ENCODE results near the gene TMEM72.

Gene TMEM72

DNA sequence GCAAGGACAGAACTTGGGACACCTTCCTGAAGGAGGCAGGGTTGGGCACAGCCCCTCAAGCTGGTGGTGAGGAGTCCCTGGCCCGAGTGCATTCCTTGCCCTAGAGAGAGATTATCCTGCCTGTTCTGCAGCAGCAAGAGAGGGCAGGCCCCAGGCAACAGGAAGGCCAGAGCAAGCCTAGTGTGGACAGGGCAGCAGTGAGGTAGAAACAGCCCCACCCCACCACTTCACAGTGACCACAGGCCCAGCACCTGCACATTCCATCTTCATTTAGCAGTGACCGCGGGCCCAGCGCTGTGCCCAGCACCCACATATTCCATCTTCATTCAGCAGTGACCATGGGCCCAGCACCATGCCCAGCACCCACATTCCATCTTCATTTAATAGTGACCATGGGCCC, 16.4 kb upstream of the TMEM72 start:
- Histone ChIP-seq H3K9ac (ENCODE audit: low read length) (no peak overlapping the region), H2AFZ (ENCODE audit: insufficient read depth, low read length, poor library complexity) (no peak overlapping the region), H2BK120ac (ENCODE audit: insufficient read depth, low read length, poor library complexity) (no peak overlapping the region), H3K27ac (ENCODE audit: low read depth, low read length) (no peak overlapping the region), H3K27me3 (ENCODE audit: insufficient read depth, low read length) (no peaks in the 10 kb centered on the region), H2AK5ac (ENCODE audit: low read length) (no peak overlapping the region), H3K4me3 (ENCODE audit: low read depth, low read length) (no peak overlapping the region), H3K4me2 (ENCODE audit: low read length) (no peak overlapping the region), H3K23ac (ENCODE audit: low read length) (no peak overlapping the region), H4K91ac (ENCODE audit: low read depth, low read length) (no peak overlapping the region), H2BK5ac (ENCODE audit: low read depth, low read length, poor library complexity) (no peak overlapping the region), H4K12ac (ENCODE audit: low read depth, low read length) (no peak overlapping the region), H3K4me1 (ENCODE audit: control insufficient read depth in 1 of 2, insufficient read depth in 2 of 2, low read length in 2 of 2) (peaks cover 5 to 12% of the 10 kb centered on the region in 2 experiments), H3K79me2 (ENCODE audit: control insufficient read depth, insufficient read depth, low read length, poor library complexity) (no peaks in the 10 kb centered on the region), H3K18ac (ENCODE audit: low read length) (no peak overlapping the region), H3K9me3 (ENCODE audit: insufficient read depth, low read depth, low read length) (peaks cover 2% of the 10 kb centered on the region), H4K8ac (ENCODE audit: low read depth, low read length) (no peak overlapping the region), H3K14ac (ENCODE audit: low read length) (no peak overlapping the region), H3K4ac (ENCODE audit: low read depth, low read length) (no peak overlapping the region), H3K36me3 (ENCODE audit: control insufficient read depth in 1 of 2, insufficient read depth in 2 of 2, low read length in 2 of 2) (no peaks in the 10 kb centered on the region), H3K79me1 (ENCODE audit: low read length) (peaks cover 6% of the 10 kb centered on the region), H2BK12ac (ENCODE audit: low read length) (no peak overlapping the region)
- DNase-seq: no peak
- WGBS (ENCODE audit: extremely low coverage, insufficient coverage, insufficient read length): no CpG with 5 or more reads among the region's 4 CpGs

DNA sequence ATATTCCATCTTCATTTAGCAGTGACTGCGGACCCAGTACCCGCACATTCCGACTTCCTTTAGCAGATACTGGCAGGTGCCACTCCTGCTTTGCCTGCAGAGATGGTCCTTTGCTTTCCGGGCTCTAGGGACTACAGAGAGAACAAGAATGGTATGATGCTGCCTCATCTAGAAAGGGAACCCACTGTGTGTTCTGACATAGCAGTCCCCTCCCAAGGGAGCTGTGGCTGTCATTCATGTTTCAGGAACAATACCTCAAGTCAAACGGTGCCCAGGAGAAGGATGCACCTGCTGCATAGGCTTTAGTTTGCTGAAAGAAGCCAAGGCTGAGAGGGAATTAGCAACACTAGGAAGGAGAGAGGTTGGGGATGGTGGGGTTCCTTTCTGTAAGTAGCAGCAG, 15.9 kb upstream of the TMEM72 start:
- DNase-seq: no peak
- H2AK5ac ChIP-seq (ENCODE audit: low read length): no peak overlapping the region
- H3K4me2 ChIP-seq (ENCODE audit: low read length): no peak overlapping the region
- no peaks in the 10 kb centered on the region for H3K79me2 ChIP-seq (ENCODE audit: control insufficient read depth, insufficient read depth, low read length, poor library complexity)
- H3K4ac ChIP-seq (ENCODE audit: low read depth, low read length): no peak overlapping the region
- H4K8ac ChIP-seq (ENCODE audit: low read depth, low read length): no peak overlapping the region
- no peak overlapping the region for H3K27ac ChIP-seq (ENCODE audit: low read depth, low read length)
- no CpG with 5 or more reads among the region's 5 CpGs for WGBS (ENCODE audit: extremely low coverage, insufficient coverage, insufficient read length)
- no peak overlapping the region for H4K12ac ChIP-seq (ENCODE audit: low read depth, low read length)
- no peaks in the 10 kb centered on the region for H3K36me3 ChIP-seq (ENCODE audit: control insufficient read depth in 1 of 2, insufficient read depth in 2 of 2, low read length in 2 of 2)
- no peak overlapping the region for H3K9ac ChIP-seq (ENCODE audit: low read length)
- H3K14ac ChIP-seq (ENCODE audit: low read length): no peak overlapping the region
- peaks cover 11 to 17% of the 10 kb centered on the region in 2 experiments for H3K4me1 ChIP-seq (ENCODE audit: control insufficient read depth in 1 of 2, insufficient read depth in 2 of 2, low read length in 2 of 2)
- H3K79me1 ChIP-seq (ENCODE audit: low read length): peaks cover 6% of the 10 kb centered on the region
- H3K23ac ChIP-seq (ENCODE audit: low read length): no peak overlapping the region
- no peak overlapping the region for H2BK5ac ChIP-seq (ENCODE audit: low read depth, low read length, poor library complexity)
- H3K18ac ChIP-seq (ENCODE audit: low read length): no peak overlapping the region
- no peak overlapping the region for H4K91ac ChIP-seq (ENCODE audit: low read depth, low read length)
- no peak overlapping the region for H2BK12ac ChIP-seq (ENCODE audit: low read length)
- no peak overlapping the region for H3K4me3 ChIP-seq (ENCODE audit: low read depth, low read length)
- no peak overlapping the region for H2BK120ac ChIP-seq (ENCODE audit: insufficient read depth, low read length, poor library complexity)
- H3K9me3 ChIP-seq (ENCODE audit: insufficient read depth, low read depth, low read length): peaks cover 2% of the 10 kb centered on the region
- H3K27me3 ChIP-seq (ENCODE audit: insufficient read depth, low read length): no peaks in the 10 kb centered on the region
- H2AFZ ChIP-seq (ENCODE audit: insufficient read depth, low read length, poor library complexity): no peak overlapping the region

DNA sequence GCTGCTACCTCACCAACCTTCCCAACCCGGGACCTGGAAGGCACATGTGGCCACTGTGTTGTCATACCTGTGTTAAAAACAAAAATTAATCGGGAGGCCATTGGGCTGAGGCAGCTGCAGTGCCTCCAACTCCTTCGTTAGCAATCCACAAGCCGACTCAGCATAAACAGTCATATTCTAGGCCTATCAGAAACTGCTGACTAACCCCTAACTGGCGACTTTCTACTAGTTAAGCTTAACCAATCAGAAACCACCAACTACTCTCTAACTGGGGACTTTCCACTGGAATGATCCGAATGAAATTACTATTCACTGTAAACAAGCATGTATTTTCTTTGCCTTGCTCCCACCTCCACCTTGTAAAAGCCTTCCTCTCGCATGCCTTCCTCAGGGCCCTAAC, 14.1 kb upstream of the TMEM72 start:
- no peak overlapping the region for H3K9ac ChIP-seq (ENCODE audit: low read length)
- no peak overlapping the region for H3K23ac ChIP-seq (ENCODE audit: low read length)
- no peak overlapping the region for H2BK120ac ChIP-seq (ENCODE audit: insufficient read depth, low read length, poor library complexity)
- H3K4me1 ChIP-seq (ENCODE audit: control insufficient read depth in 1 of 2, insufficient read depth in 2 of 2, low read length in 2 of 2): peaks cover 11 to 17% of the 10 kb centered on the region in 2 experiments
- H2BK5ac ChIP-seq (ENCODE audit: low read depth, low read length, poor library complexity): no peak overlapping the region
- no peak overlapping the region for H2AK5ac ChIP-seq (ENCODE audit: low read length)
- H3K4me2 ChIP-seq (ENCODE audit: low read length): no peak overlapping the region
- no peak overlapping the region for H3K4me3 ChIP-seq (ENCODE audit: low read depth, low read length)
- H3K36me3 ChIP-seq (ENCODE audit: control insufficient read depth in 1 of 2, insufficient read depth in 2 of 2, low read length in 2 of 2): no peaks in the 10 kb centered on the region
- no peaks in the 10 kb centered on the region for H3K27me3 ChIP-seq (ENCODE audit: insufficient read depth, low read length)
- H3K4ac ChIP-seq (ENCODE audit: low read depth, low read length): no peak overlapping the region
- no peak overlapping the region for H2BK12ac ChIP-seq (ENCODE audit: low read length)
- H3K79me1 ChIP-seq (ENCODE audit: low read length): peaks cover 8% of the 10 kb centered on the region
- H3K18ac ChIP-seq (ENCODE audit: low read length): no peak overlapping the region
- no peak overlapping the region for H4K91ac ChIP-seq (ENCODE audit: low read depth, low read length)
- no peak for DNase-seq
- H3K14ac ChIP-seq (ENCODE audit: low read length): no peak overlapping the region
- no peak overlapping the region for H2AFZ ChIP-seq (ENCODE audit: insufficient read depth, low read length, poor library complexity)
- no peaks in the 10 kb centered on the region for H3K79me2 ChIP-seq (ENCODE audit: control insufficient read depth, insufficient read depth, low read length, poor library complexity)
- H3K27ac ChIP-seq (ENCODE audit: low read depth, low read length): no peak overlapping the region
- H4K12ac ChIP-seq (ENCODE audit: low read depth, low read length): no peak overlapping the region
- H3K9me3 ChIP-seq (ENCODE audit: insufficient read depth, low read depth, low read length): peaks cover 2% of the 10 kb centered on the region
- no peak overlapping the region for H4K8ac ChIP-seq (ENCODE audit: low read depth, low read length)
- no CpG with 5 or more reads among the region's 7 CpGs for WGBS (ENCODE audit: extremely low coverage, insufficient coverage, insufficient read length)

DNA sequence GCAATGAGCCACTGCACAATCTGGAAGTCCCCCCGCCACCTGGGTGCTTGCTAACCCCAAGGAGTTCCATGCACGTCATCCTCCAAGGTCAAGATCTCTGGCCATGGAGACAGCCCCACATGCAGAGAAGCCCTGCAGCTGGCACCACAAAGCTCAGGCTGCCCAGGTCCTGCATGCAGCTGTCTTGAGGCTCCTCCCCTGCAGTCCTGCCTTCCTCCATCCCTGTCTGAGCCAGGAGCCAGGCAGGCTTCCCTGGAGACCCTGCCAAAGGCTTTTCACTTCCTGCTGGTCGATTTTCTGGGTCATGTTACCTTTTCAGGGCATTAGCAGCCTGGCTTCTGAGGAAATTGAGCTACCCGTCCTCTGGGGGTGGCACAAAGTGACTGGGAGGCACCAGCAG, 12.5 kb upstream of the TMEM72 start:
- Histone ChIP-seq H3K4me3 (ENCODE audit: low read depth, low read length) (no peak overlapping the region), H3K79me1 (ENCODE audit: low read length) (peaks cover 11% of the 10 kb centered on the region), H2BK5ac (ENCODE audit: low read depth, low read length, poor library complexity) (no peak overlapping the region), H2BK120ac (ENCODE audit: insufficient read depth, low read length, poor library complexity) (no peak overlapping the region), H4K12ac (ENCODE audit: low read depth, low read length) (no peak overlapping the region), H2AFZ (ENCODE audit: insufficient read depth, low read length, poor library complexity) (no peak overlapping the region), H4K91ac (ENCODE audit: low read depth, low read length) (peak overlapping the region; percentile 45), H4K8ac (ENCODE audit: low read depth, low read length) (no peak overlapping the region), H3K27me3 (ENCODE audit: insufficient read depth, low read length) (no peaks in the 10 kb centered on the region), H3K4me2 (ENCODE audit: low read length) (no peak overlapping the region), H3K9me3 (ENCODE audit: insufficient read depth, low read depth, low read length) (peaks cover 2% of the 10 kb centered on the region), H3K36me3 (ENCODE audit: control insufficient read depth in 1 of 2, insufficient read depth in 2 of 2, low read length in 2 of 2) (no peaks in the 10 kb centered on the region), H3K9ac (ENCODE audit: low read length) (no peak overlapping the region), H3K4ac (ENCODE audit: low read depth, low read length) (no peak overlapping the region), H3K79me2 (ENCODE audit: control insufficient read depth, insufficient read depth, low read length, poor library complexity) (no peaks in the 10 kb centered on the region), H3K23ac (ENCODE audit: low read length) (no peak overlapping the region), H2BK12ac (ENCODE audit: low read length) (no peak overlapping the region), H2AK5ac (ENCODE audit: low read length) (no peak overlapping the region), H3K4me1 (ENCODE audit: control insufficient read depth in 1 of 2, insufficient read depth in 2 of 2, low read length in 2 of 2) (peaks cover 20 to 27% of the 10 kb centered on the region in 2 experiments), H3K14ac (ENCODE audit: low read length) (no peak overlapping the region), H3K27ac (ENCODE audit: low read depth, low read length) (no peak overlapping the region), H3K18ac (ENCODE audit: low read length) (no peak overlapping the region)
- no peak for DNase-seq
- WGBS (ENCODE audit: extremely low coverage, insufficient coverage, insufficient read length): no CpG with 5 or more reads among the region's 4 CpGs

Data from trophoblast cell (in vitro differentiated cells and primary cell).